HFFc6 (cell line): Measurements from ENCODE around the gene ZDHHC9. TPM values are rescaled to one million over a fixed set of nuclear protein-coding genes. Genes with fewer than 3 reads are reported as not detected.
A peak's percentile ranks its signal among the peaks of the same experiment; 100 is the strongest.

Source experiments
- DNase-seq: peaks from one replicate; pipeline ENCODE4 v3.0.0-alpha.2; 2018
- H3K27ac Mint-ChIP-seq: 2 replicates; pipeline ENCODE4 v1.8.0; 2020; ENCODE audit warnings: mild to moderate bottlenecking, mixed read lengths
- H3K27me3 Mint-ChIP-seq: 2 replicates; pipeline ENCODE4 v1.8.0; 2021; ENCODE audit warnings: mild to moderate bottlenecking, moderate library complexity, mixed read lengths; ENCODE audit not compliant: insufficient read depth
- H3K36me3 Mint-ChIP-seq: 2 replicates; pipeline ENCODE4 v1.8.0; 2021; ENCODE audit warnings: low read depth, mixed read lengths
- H3K4me1 Mint-ChIP-seq: 2 replicates; pipeline ENCODE4 v1.8.0; 2020; ENCODE audit warnings: low read depth, mixed read lengths
- H3K4me3 Mint-ChIP-seq: 2 replicates; pipeline ENCODE4 v1.8.0; 2020; ENCODE audit warnings: mild to moderate bottlenecking, moderate library complexity, mixed read lengths
- H3K9me3 Mint-ChIP-seq: 2 replicates; pipeline ENCODE4 v1.8.0; 2020; ENCODE audit warnings: mild to moderate bottlenecking, mixed read lengths
- CTCF ChIP-seq: fragments of 200-600 bp; sonication (generic); IDR thresholded peaks from 2 replicates; pipeline ENCODE4 v1.5.0; 2021; ENCODE audit warnings: antibody characterized with exemption, mild to moderate bottlenecking
- total RNA-seq, 6 experiments: library from RNA; stranded (reverse); fragmentation: NEBNext Ultra II Directional; extraction: Animal tissue kit (Norgen Biotek cat#: 25700); gene quantifications; 2 replicates in 1 of 6; 3 replicates in 5 of 6; pipeline ENCODE4 v1.2.3, GENCODE V29; 2021

ZDHHC9 gene
- total RNA-seq, 6 experiments from 2014 or later: 30.8 to 47.8 (median 33.6) TPM

DNA sequence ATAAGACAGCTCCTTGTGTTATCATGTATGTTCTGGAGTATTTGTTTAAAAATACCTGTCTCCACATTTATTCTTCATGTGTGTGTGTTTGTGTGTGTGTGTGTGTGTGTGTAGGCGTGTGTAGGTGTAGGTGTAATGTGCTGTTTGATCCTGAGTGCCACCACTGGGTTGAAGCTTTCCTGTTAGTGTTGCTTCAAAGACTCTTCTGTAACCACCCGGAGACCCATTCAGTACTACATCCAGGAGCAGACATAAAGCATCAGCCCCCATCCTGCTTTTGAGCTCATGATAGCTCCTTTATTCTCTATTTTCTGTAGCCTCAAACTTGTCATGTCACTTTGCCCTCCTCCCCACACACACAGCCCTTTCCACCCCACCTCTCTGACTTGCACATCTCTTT, 3.0 kb upstream of the ZDHHC9 start:
- no peak for TF ChIP-seq CTCF
- Mint-ChIP-seq H3K9me3 (no peaks in the 10 kb centered on the region), H3K36me3 (no peaks in the 10 kb centered on the region), H3K4me1 (peaks cover 15% of the 10 kb centered on the region), H3K4me3 (no peak overlapping the region), H3K27me3 (no peaks in the 10 kb centered on the region), H3K27ac (no peak overlapping the region)
- no peak for DNase-seq

DNA sequence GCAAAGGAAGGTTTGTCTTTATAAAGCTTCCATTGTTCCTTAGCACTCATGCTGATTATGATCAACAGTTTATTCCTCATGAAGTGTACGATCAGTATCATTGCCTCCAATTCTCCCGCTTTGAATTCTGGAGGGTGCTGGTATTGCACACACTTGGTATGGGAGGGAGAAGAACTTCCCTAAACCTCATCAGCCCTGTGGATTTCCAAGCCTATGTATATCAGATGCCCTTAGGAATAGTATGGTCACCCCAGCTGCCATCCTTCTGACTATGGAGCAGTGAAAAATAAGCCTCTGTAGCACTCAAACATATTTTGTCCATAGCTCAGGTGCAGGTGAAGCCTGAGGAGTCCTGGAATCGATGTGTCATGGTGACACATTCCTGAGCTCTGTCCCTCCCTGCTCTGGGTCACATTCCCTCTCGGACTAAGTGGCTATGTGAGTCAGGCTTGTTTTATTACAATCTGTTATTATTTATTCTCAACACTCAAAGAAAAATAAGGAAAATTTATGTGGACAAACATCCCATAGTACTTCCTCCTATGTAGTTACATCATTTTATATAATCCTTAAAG, 2.0 kb upstream of the ZDHHC9 start:
- Mint-ChIP-seq H3K4me3 (no peak overlapping the region), H3K9me3 (no peaks in the 10 kb centered on the region), H3K27ac (no peak overlapping the region), H3K4me1 (peaks cover 19% of the 10 kb centered on the region), H3K27me3 (no peaks in the 10 kb centered on the region), H3K36me3 (no peaks in the 10 kb centered on the region; the same call in 1 of the 2 replicates)
- no peak for DNase-seq
- no peak for TF ChIP-seq CTCF

- H3K36me3 Mint-ChIP-seq: no peaks in the 10 kb centered on the region; the same call in 1 of the 2 replicates
- DNase-seq: no peak
- no peak for TF ChIP-seq CTCF
- H3K4me3 Mint-ChIP-seq: peak overlapping the region; percentile 92
- H3K27me3 Mint-ChIP-seq: no peaks in the 10 kb centered on the region
- H3K4me1 Mint-ChIP-seq: peaks cover 31% of the 10 kb centered on the region
- H3K27ac Mint-ChIP-seq: peak overlapping the region; percentile 80
- no peaks in the 10 kb centered on the region for H3K9me3 Mint-ChIP-seq
These were observed 552 bp downstream of the ZDHHC9 start for GRCh38 chrX:129843209-129843458.

GRCh38 chrX:129842510-129843208, 1.0 kb downstream of the ZDHHC9 start:
- peak; percentile 15 for DNase-seq

DNA sequence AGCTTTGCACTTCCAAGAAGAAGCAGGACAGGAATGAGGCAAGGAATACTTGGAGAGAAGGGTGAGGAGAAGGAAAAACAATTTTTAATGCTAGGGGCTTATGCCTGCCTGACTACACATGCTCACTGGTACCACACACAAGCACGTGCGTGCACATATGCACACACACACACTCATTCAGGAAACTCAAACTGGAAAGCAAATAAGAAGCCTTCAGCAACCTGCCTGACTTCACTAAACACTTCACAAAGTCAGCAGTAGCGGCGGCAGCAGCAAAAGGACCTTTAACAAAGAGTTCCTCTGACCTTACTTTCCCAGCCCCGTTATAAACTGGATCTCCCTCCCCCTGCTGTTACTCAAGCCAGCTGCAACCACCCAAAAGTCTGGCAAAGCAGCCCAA, 3.3 kb downstream of the ZDHHC9 start:
- Mint-ChIP-seq H3K9me3 (no peaks in the 10 kb centered on the region), H3K4me3 (peak overlapping the region; percentile 38; the same call in 1 of the 2 replicates), H3K36me3 (peaks cover 7% of the 10 kb centered on the region), H3K27me3 (no peaks in the 10 kb centered on the region), H3K4me1 (peaks cover 31% of the 10 kb centered on the region), H3K27ac (0 out of 2 replicates have a peak overlapping the region, but pooled peaks have one; percentile 39)
- TF ChIP-seq CTCF: no peak
- DNase-seq: no peak

More at GRCh38 chrX:129842510-129843208, 1.0 kb downstream of the ZDHHC9 start:
- H3K4me1 Mint-ChIP-seq: peaks cover 31% of the 10 kb centered on the region
- TF ChIP-seq CTCF: no peak
- H3K9me3 Mint-ChIP-seq: no peaks in the 10 kb centered on the region
- H3K27me3 Mint-ChIP-seq: no peaks in the 10 kb centered on the region
- H3K36me3 Mint-ChIP-seq: no peaks in the 10 kb centered on the region; the same call in 1 of the 2 replicates
- H3K4me3 Mint-ChIP-seq: peak overlapping the region; percentile 92
- H3K27ac Mint-ChIP-seq: peak overlapping the region; percentile 80
